ENCODE measurements around the gene CAB39L. TPM values are rescaled to one million over a fixed set of nuclear protein-coding genes. Genes with fewer than 3 reads are reported as not detected.

The CAB39L gene
- total and polyA plus RNA-seq, 2 donors (not counting 3 experiments of a cell fraction or from before 2014, with no cell fraction given): 3.1 to 7.2 TPM

DNA sequence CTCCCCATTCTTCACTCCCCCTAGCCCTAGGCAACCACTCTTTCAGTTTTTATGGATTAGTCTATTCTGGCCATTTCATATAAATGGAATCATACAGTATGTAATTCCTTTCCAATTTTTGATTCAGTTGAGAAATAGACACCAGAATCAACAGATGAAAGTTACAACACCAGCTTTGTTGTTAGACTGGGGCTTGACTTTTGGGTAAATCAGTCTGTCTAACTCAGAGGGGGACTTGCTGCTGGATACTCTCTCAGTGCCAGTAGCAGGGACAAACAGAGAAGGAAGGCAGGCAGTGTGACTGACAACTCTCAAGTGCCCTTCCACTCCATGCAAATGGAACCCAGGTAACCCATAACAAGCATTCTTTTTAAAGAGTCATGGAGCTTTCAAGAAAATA, 155.4 kb downstream of the CAB39L start:
- Histone ChIP-seq H3K79me2 (ENCODE audit: control insufficient read depth, insufficient read depth, low read length) (no peaks in the 10 kb centered on the region), H3K4me3 (replicated peaks in 1 of 3; ENCODE audit: insufficient read depth in 1 of 3, low read depth in 1 of 3, low read length in 3 of 3) (no peak overlapping the region), H3K9ac (replicated peaks; ENCODE audit: extremely low read depth, insufficient read depth, low read length) (no peak overlapping the region), H3K27me3 (ENCODE audit: control insufficient read depth in 2 of 2, insufficient read depth in 2 of 2, low read length in 2 of 2) (no peaks in the 10 kb centered on the region), H3K9me1 (replicated peaks; ENCODE audit: control insufficient read depth, extremely low read depth, insufficient read depth, low read length) (no peaks in the 10 kb centered on the region), H3K4me2 (ENCODE audit: insufficient read depth, low read length) (no peak overlapping the region), H3K9me3 (replicated peaks; ENCODE audit: control insufficient read depth, insufficient read depth, low read length) (no peaks in the 10 kb centered on the region), H4K20me1 (replicated peaks; ENCODE audit: control insufficient read depth, extremely low read depth, insufficient read depth, low read length) (no peaks in the 10 kb centered on the region), H2AFZ (ENCODE audit: low read depth, low read length) (no peak overlapping the region), H3K4me1 (ENCODE audit: control insufficient read depth, extremely low read depth, insufficient read depth, low read length) (peaks cover 5% of the 10 kb centered on the region), H3K27ac (ENCODE audit: insufficient read depth, low read depth, low read length) (no peak overlapping the region), H3K36me3 (ENCODE audit: control insufficient read depth in 2 of 2, extremely low read depth in 1 of 2, insufficient read depth in 2 of 2, low read length in 2 of 2) (no peaks in the 10 kb centered on the region)
- TF ChIP-seq POLR2AphosphoS5 (IDR thresholded peaks at IDR 0.05; ENCODE audit: insufficient read depth, low read depth, low read length): no peak
- no peak for TF ChIP-seq EZH2 (IDR thresholded peaks at IDR 0.05; ENCODE audit: borderline replicate concordance, low read depth, low read length, severe bottlenecking)
- no peak for TF ChIP-seq FOS (IDR thresholded peaks at IDR 0.05; ENCODE audit: borderline replicate concordance, insufficient read depth, low read length)
- no peak for TF ChIP-seq GATA2 (IDR thresholded peaks at IDR 0.05; ENCODE audit: insufficient read depth, insufficient read length, low read depth, low read length)
- TF ChIP-seq CTCF (IDR thresholded peaks at IDR 0.05; ENCODE audit: extremely low read depth in 1 of 2, insufficient read depth in 1 of 2, low read depth in 1 of 2, low read length in 2 of 2): no peak
- no peak for TF ChIP-seq POLR2A (IDR thresholded peaks at IDR 0.05; ENCODE audit: low read depth, low read length)
- TF ChIP-seq, protein P1, sequence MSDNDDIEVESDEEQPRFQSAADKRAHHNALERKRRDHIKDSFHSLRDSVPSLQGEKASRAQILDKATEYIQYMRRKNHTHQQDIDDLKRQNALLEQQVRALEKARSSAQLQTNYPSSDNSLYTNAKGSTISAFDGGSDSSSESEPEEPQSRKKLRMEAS (IDR thresholded peaks at IDR 0.05; ENCODE audit: insufficient read depth, insufficient read length): no peak
- no peak for TF ChIP-seq JUN (IDR thresholded peaks at IDR 0.05; ENCODE audit: borderline replicate concordance, insufficient read depth, insufficient read length, low read depth)
- TF ChIP-seq MYC (IDR thresholded peaks at IDR 0.05; ENCODE audit: low read depth, low read length): no peak
- no peak for FAIRE-seq
- ChIA-PET POLR2A (no interaction called here), CTCF (interaction anchor here (0.6 to 1.2 kb wide), 2 partner anchors 319 to 462 kb away, joined by 3 read pairs; no protein-coding TSS in a partner anchor)
- dilution Hi-C loops (cut with MboI; ENCODE audit: extremely low pct_ligation_motif_present, low sequenced_read_pairs) (no loop called here), intact Hi-C loops (cut with micrococcal nuclease) (no loop called here)
- DNase-seq (ENCODE audit: low read depth, low spot score): no peak
- BruUV-seq (replicated peaks): no TSS peak

Data from endothelial cell of umbilical vein (primary cell).